H1 (cell line): ENCODE data around the gene ZCCHC9. TPM values are rescaled to one million over a fixed set of nuclear protein-coding genes. Genes with fewer than 3 reads are reported as not detected.

Source experiments
- KDM1A ChIP-seq: fragments of 200-600, 300-600 bp; sonication (generic); IDR thresholded peaks from 2 replicates; pipeline ENCODE4 v1.7.1; 2016; ENCODE audit warnings: mild to moderate bottlenecking, low read length, borderline replicate concordance
- KDM5A ChIP-seq: fragments of 200-600 bp; IDR thresholded peaks from 2 replicates; pipeline ENCODE4 v1.7.1; 2012; ENCODE audit warnings: mild to moderate bottlenecking, low read length, inconsistent platforms, mixed read lengths
- MAFK ChIP-seq: IDR thresholded peaks from 2 replicates; pipeline ENCODE4 v1.6.1; 2012; ENCODE audit warnings: low read depth, mild to moderate bottlenecking, improper control_type of control experiment, low read length
- SRF ChIP-seq: IDR thresholded peaks from 2 replicates; pipeline ENCODE4 v1.6.1; 2011; ENCODE audit warnings: mild to moderate bottlenecking, low read depth, low read length, moderate library complexity
- polyA plus RNA-seq, 7 experiments: library from polyadenylated mRNA; depleted of rRNA in 3 of 7; stranded (reverse) in 5 of 7; unstranded in 2 of 7; fragments of >200 nt in 5 of 7; fragments of 200-250 nt in 2 of 7; gene quantifications; 1 replicate in 5 of 7; 2 replicates in 1 of 7; 4 replicates in 1 of 7; pipeline versions ENCODE4 v1.2.1 to v1.2.3, GENCODE V29; 2011 to 2013; ENCODE audit warnings: missing spikeins in 2 of 7, mixed read lengths in 2 of 7
- total RNA-seq: library from RNA; stranded (reverse); fragmentation: NEBNext Ultra II Directional; extraction: Animal tissue kit (Norgen Biotek cat#: 25700); gene quantifications from 2 replicates; pipeline ENCODE4 v1.2.1, GENCODE V29; 2021
- TF ChIP-seq, protein P1 (sequence below): fragments of 300-600 bp; sonication (generic); IDR thresholded peaks from 2 replicates; pipeline ENCODE4 v1.7.1; 2012; ENCODE audit warnings: low read length, moderate library complexity, mild to moderate bottlenecking, inconsistent platforms; ENCODE audit not compliant: insufficient replicate concordance

Gene ZCCHC9
- total and polyA plus RNA-seq, 2 of the 8 experiments (the other 6 are each of a cell fraction or from before 2014, with no cell fraction given) = 10.9 to 33.6 TPM

DNA sequence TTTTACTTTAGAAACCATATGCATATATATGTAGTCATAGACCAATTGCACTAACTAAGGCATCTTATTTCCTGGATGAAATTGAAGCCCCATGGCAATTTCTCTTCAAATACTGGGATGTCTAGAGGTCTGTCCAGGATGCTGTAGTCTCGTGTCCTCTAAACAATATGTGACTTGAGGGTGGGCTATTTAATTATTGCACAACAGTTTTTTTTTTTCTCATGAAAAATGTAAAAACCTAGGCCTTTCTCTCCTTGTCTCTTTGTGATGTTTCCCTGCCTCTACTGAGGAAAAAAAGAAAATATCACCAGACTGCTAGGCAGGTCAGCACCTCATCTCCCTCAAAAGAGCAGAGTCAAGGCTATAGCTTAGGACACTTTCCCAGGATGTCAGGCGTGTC lies 34.6 kb downstream of the ZCCHC9 start (continued):
- TF ChIP-seq, protein P1, sequence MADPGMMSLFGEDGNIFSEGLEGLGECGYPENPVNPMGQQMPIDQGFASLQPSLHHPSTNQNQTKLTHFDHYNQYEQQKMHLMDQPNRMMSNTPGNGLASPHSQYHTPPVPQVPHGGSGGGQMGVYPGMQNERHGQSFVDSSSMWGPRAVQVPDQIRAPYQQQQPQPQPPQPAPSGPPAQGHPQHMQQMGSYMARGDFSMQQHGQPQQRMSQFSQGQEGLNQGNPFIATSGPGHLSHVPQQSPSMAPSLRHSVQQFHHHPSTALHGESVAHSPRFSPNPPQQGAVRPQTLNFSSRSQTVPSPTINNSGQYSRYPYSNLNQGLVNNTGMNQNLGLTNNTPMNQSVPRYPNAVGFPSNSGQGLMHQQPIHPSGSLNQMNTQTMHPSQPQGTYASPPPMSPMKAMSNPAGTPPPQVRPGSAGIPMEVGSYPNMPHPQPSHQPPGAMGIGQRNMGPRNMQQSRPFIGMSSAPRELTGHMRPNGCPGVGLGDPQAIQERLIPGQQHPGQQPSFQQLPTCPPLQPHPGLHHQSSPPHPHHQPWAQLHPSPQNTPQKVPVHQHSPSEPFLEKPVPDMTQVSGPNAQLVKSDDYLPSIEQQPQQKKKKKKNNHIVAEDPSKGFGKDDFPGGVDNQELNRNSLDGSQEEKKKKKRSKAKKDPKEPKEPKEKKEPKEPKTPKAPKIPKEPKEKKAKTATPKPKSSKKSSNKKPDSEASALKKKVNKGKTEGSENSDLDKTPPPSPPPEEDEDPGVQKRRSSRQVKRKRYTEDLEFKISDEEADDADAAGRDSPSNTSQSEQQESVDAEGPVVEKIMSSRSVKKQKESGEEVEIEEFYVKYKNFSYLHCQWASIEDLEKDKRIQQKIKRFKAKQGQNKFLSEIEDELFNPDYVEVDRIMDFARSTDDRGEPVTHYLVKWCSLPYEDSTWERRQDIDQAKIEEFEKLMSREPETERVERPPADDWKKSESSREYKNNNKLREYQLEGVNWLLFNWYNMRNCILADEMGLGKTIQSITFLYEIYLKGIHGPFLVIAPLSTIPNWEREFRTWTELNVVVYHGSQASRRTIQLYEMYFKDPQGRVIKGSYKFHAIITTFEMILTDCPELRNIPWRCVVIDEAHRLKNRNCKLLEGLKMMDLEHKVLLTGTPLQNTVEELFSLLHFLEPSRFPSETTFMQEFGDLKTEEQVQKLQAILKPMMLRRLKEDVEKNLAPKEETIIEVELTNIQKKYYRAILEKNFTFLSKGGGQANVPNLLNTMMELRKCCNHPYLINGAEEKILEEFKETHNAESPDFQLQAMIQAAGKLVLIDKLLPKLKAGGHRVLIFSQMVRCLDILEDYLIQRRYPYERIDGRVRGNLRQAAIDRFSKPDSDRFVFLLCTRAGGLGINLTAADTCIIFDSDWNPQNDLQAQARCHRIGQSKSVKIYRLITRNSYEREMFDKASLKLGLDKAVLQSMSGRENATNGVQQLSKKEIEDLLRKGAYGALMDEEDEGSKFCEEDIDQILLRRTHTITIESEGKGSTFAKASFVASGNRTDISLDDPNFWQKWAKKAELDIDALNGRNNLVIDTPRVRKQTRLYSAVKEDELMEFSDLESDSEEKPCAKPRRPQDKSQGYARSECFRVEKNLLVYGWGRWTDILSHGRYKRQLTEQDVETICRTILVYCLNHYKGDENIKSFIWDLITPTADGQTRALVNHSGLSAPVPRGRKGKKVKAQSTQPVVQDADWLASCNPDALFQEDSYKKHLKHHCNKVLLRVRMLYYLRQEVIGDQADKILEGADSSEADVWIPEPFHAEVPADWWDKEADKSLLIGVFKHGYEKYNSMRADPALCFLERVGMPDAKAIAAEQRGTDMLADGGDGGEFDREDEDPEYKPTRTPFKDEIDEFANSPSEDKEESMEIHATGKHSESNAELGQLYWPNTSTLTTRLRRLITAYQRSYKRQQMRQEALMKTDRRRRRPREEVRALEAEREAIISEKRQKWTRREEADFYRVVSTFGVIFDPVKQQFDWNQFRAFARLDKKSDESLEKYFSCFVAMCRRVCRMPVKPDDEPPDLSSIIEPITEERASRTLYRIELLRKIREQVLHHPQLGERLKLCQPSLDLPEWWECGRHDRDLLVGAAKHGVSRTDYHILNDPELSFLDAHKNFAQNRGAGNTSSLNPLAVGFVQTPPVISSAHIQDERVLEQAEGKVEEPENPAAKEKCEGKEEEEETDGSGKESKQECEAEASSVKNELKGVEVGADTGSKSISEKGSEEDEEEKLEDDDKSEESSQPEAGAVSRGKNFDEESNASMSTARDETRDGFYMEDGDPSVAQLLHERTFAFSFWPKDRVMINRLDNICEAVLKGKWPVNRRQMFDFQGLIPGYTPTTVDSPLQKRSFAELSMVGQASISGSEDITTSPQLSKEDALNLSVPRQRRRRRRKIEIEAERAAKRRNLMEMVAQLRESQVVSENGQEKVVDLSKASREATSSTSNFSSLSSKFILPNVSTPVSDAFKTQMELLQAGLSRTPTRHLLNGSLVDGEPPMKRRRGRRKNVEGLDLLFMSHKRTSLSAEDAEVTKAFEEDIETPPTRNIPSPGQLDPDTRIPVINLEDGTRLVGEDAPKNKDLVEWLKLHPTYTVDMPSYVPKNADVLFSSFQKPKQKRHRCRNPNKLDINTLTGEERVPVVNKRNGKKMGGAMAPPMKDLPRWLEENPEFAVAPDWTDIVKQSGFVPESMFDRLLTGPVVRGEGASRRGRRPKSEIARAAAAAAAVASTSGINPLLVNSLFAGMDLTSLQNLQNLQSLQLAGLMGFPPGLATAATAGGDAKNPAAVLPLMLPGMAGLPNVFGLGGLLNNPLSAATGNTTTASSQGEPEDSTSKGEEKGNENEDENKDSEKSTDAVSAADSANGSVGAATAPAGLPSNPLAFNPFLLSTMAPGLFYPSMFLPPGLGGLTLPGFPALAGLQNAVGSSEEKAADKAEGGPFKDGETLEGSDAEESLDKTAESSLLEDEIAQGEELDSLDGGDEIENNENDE = no peak
- no peak for TF ChIP-seq SRF
- TF ChIP-seq KDM5A = no peak
- no peak for TF ChIP-seq MAFK
- TF ChIP-seq KDM1A = no peak
- TF ChIP-seq, all 59 proteins: peak for 0
